Esophagus squamous epithelium (tissue), 4 donors: ENCODE measurements around the gene FLNA.

Experiments
- POLR2A ChIP-seq, 4 donors: fragments of 450-650 bp; IDR thresholded peaks; one replicate each; pipeline ENCODE4 v1.6.1; 2017; ENCODE audit warnings: antibody characterized with exemption in 4 of 4, mild to moderate bottlenecking in 4 of 4, moderate library complexity in 3 of 4
- TF ChIP-seq, protein P1 (sequence below), 6 experiments: fragments of 450-650 bp in 4 of 6; fragments of 200-600 bp in 2 of 6; sonication (generic) in 2 of 6; IDR thresholded peaks; one replicate each; pipeline ENCODE4 v1.5.1; 2016 to 2019; ENCODE audit warnings: antibody characterized with exemption in 6 of 6, mild to moderate bottlenecking in 4 of 6, moderate library complexity in 4 of 6

DNA sequence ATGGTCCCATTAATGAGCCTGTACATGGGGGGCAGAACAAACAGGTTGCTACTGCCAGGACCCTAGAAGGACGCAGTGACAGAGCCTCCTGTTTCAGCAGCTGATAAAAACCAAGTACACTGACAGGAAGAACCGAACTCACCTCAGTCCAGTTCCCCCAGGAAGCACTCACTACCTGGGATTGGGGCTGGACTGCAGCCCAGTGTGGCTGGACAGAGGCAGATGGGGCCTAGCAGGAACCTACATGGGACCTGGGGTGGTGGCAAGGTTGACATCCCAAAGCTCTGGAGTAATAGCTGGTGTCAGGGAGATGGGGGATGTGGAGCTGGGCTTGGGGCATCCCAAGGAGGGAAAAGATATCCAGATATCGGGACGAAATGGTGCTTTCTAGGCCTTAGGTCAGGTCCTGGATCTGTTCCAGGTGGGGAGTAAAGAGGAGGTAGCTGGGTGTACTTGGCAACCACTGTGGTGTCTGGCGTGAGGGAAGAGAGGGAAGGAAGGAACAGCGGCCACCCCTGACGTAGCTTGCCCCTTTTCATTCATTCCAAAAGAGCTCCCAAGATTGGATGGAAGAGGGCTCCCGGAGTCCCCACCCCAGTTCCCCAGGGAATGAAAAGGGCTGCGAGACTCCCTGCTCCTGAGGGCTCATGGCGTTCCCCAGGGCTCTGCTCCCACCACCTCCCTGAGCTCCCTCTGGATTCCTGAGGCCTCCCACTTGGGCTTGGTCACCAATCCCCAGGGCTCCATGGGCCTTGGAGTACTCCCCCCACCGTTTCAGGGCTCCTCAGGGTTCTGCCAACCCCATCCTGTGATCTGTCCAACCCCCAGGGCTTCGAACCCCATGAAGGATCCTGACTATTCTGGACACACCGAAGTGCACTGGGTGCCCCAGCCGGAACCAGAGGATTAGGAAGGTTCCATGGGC, 9.2 kb upstream of the FLNA start:
- TF ChIP-seq, protein P1, sequence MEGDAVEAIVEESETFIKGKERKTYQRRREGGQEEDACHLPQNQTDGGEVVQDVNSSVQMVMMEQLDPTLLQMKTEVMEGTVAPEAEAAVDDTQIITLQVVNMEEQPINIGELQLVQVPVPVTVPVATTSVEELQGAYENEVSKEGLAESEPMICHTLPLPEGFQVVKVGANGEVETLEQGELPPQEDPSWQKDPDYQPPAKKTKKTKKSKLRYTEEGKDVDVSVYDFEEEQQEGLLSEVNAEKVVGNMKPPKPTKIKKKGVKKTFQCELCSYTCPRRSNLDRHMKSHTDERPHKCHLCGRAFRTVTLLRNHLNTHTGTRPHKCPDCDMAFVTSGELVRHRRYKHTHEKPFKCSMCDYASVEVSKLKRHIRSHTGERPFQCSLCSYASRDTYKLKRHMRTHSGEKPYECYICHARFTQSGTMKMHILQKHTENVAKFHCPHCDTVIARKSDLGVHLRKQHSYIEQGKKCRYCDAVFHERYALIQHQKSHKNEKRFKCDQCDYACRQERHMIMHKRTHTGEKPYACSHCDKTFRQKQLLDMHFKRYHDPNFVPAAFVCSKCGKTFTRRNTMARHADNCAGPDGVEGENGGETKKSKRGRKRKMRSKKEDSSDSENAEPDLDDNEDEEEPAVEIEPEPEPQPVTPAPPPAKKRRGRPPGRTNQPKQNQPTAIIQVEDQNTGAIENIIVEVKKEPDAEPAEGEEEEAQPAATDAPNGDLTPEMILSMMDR (IDR thresholded peaks at IDR 0.05): no peak
- no peak for TF ChIP-seq POLR2A (IDR thresholded peaks at IDR 0.05)
